GM19025 (cell line): ENCODE results near the gene ATPAF1.
"Not testable (repeated sequence)": the region's sequence is repeated elsewhere in the genome, so short reads cannot be mapped to it uniquely, and the experiment has no call there.

Experiments
- ATAC-seq: cut with Tn5 transposase; IDR thresholded peaks from one replicate; pipeline ENCODE4 v1.9.1; 2021; ENCODE audit warnings: mild to moderate bottlenecking, low read depth, moderate library complexity; ENCODE audit not compliant: unreplicated experiment

The ATPAF1 gene

GRCh38 chr1:46667782-46668760 lies at the start of gene ATPAF1:
TSS of gene ATPAF1 (minus strand) at chr1:46668364. CDS start at chr1:46668322, 42 bp downstream.
- peak; percentile 73 for ATAC-seq

- no peak for ATAC-seq
Measured at GRCh38 chr1:46717654-46718053, 49.5 kb upstream of the ATPAF1 start.

GRCh38 chr1:46714976-46715375 lies 46.8 kb upstream of the ATPAF1 start:
- no peak for ATAC-seq

- no peak for ATAC-seq
Measured at GRCh38 chr1:46708121-46708520, 40.0 kb upstream of the ATPAF1 start.

GRCh38 chr1:46705408-46705807 lies 37.2 kb upstream of the ATPAF1 start:
- ATAC-seq: no peak

- no peak for ATAC-seq
Measured at GRCh38 chr1:46703927-46704641, 35.9 kb upstream of the ATPAF1 start.

- no peak for ATAC-seq
Measured at GRCh38 chr1:46699666-46700065, 31.5 kb upstream of the ATPAF1 start.

- ATAC-seq: no peak
Measured at GRCh38 chr1:46697053-46697452, 28.9 kb upstream of the ATPAF1 start.

GRCh38 chr1:46694676-46695075 lies 26.5 kb upstream of the ATPAF1 start:
- ATAC-seq: not testable (repeated sequence)

GRCh38 chr1:46692811-46693770 lies 24.9 kb upstream of the ATPAF1 start:
- no peak for ATAC-seq

GRCh38 chr1:46691997-46692790 lies 24.0 kb upstream of the ATPAF1 start:
- no peak for ATAC-seq

- ATAC-seq: no peak
Measured at GRCh38 chr1:46690931-46691421, 22.8 kb upstream of the ATPAF1 start.

- ATAC-seq: no peak
Measured at GRCh38 chr1:46689897-46690296, 21.7 kb upstream of the ATPAF1 start.

GRCh38 chr1:46689356-46689755 lies 21.2 kb upstream of the ATPAF1 start:
- ATAC-seq: no peak

GRCh38 chr1:46687921-46688509 lies 19.9 kb upstream of the ATPAF1 start:
- no peak for ATAC-seq

- no peak for ATAC-seq
Measured at GRCh38 chr1:46687093-46687659, 19.0 kb upstream of the ATPAF1 start.

GRCh38 chr1:46686255-46686654 lies 18.1 kb upstream of the ATPAF1 start:
- ATAC-seq: no peak

GRCh38 chr1:46684670-46685069 lies 16.5 kb upstream of the ATPAF1 start:
- no peak for ATAC-seq

GRCh38 chr1:46682064-46682463 lies 13.9 kb upstream of the ATPAF1 start:
- no peak for ATAC-seq
